Measurements from ENCODE around the gene PLG. TPM values are rescaled to one million over a fixed set of nuclear protein-coding genes. Genes with fewer than 3 reads are reported as not detected.
"Not testable (repeated sequence)": the region's sequence is repeated elsewhere in the genome, so short reads cannot be mapped to it uniquely, and the experiment has no call there.

The PLG gene
- total RNA-seq, 4 donors from 2014 or later, result not detected

- 29% methylated on average over 35 of the region's 42 CpGs; no CpG with 5 or more reads in 1 of the 2 donors for WGBS, 2 donors (ENCODE audit: low coverage in 1 of 2)
- Histone ChIP-seq H3K36me3 (no peaks in the 10 kb centered on the region), H3K9me3 (no peaks in the 10 kb centered on the region), H3K27ac (no peak overlapping the region), H3K4me1 (no peaks in the 10 kb centered on the region), H3K27me3 (peaks cover 7% of the 10 kb centered on the region), H3K4me3 (no peak overlapping the region)
- in situ Hi-C loops (cut with MboI; ENCODE audit: low pct_ligation_motif_present in 1 of 4, low pct_unique_long_range_greater_than_20kb in 1 of 4, low sequenced_read_pairs in 3 of 4), result no loop called here
- no peak for DNase-seq
- TF ChIP-seq EP300 (IDR thresholded peaks at IDR 0.05; ENCODE audit: low read depth) (no peak), CTCF (IDR thresholded peaks at IDR 0.05) (no peak), POLR2AphosphoS5 (IDR thresholded peaks at IDR 0.05) (no peak), POLR2A (IDR thresholded peaks at IDR 0.05) (no peak)
- intact Hi-C loops (cut with DNase I; ENCODE audit: low total_unique reads), result no loop called here
Observed at GRCh38 chr6:160678744-160679401, 23.2 kb upstream of the PLG start.

- intact Hi-C loops (cut with DNase I; ENCODE audit: low total_unique reads) (no loop called here), in situ Hi-C loops (cut with MboI; ENCODE audit: low pct_ligation_motif_present in 1 of 4, low pct_unique_long_range_greater_than_20kb in 1 of 4, low sequenced_read_pairs in 3 of 4) (no loop called here)
- Histone ChIP-seq H3K36me3 (no peaks in the 10 kb centered on the region), H3K4me1 (no peaks in the 10 kb centered on the region), H3K9me3 (no peaks in the 10 kb centered on the region), H3K27ac (no peak overlapping the region), H3K4me3 (no peak overlapping the region), H3K27me3 (peaks cover 7% of the 10 kb centered on the region)
- 35 to 55% methylated on average over 4 to 13 of the region's 14 CpGs for WGBS, 2 donors (ENCODE audit: low coverage in 1 of 2)
- no peak for DNase-seq
- TF ChIP-seq POLR2AphosphoS5 (IDR thresholded peaks at IDR 0.05), result no peak
- TF ChIP-seq POLR2A (IDR thresholded peaks at IDR 0.05), result no peak
- no peak for TF ChIP-seq CTCF (IDR thresholded peaks at IDR 0.05)
- TF ChIP-seq EP300 (IDR thresholded peaks at IDR 0.05; ENCODE audit: low read depth), result no peak
Observed at GRCh38 chr6:160679402-160679769, 22.7 kb upstream of the PLG start.

- whole genome bisulfite sequencing, 2 donors (ENCODE audit: low coverage in 1 of 2), result 82% methylated on average over 32 of the region's 32 CpGs; no CpG with 5 or more reads in 1 of the 2 donors
- H3K4me3 ChIP-seq; H3K4me1 ChIP-seq; in situ Hi-C loops (cut with MboI; ENCODE audit: low pct_ligation_motif_present in 1 of 4, low pct_unique_long_range_greater_than_20kb in 1 of 4, low sequenced_read_pairs in 3 of 4); DNase-seq; H3K27me3 ChIP-seq; H3K27ac ChIP-seq; intact Hi-C loops (cut with DNase I; ENCODE audit: low total_unique reads); H3K9me3 ChIP-seq; H3K36me3 ChIP-seq: not testable (repeated sequence)
Observed at GRCh38 chr6:160685101-160685761, 16.8 kb upstream of the PLG start.

- Histone ChIP-seq H3K4me3 (no peak overlapping the region), H3K27me3 (no peaks in the 10 kb centered on the region), H3K27ac (no peak overlapping the region), H3K9me3 (no peaks in the 10 kb centered on the region), H3K4me1 (no peaks in the 10 kb centered on the region), H3K36me3 (no peaks in the 10 kb centered on the region)
- DNase-seq, result no peak
- in situ Hi-C loops (cut with MboI; ENCODE audit: low pct_ligation_motif_present in 1 of 4, low pct_unique_long_range_greater_than_20kb in 1 of 4, low sequenced_read_pairs in 3 of 4), result no loop called here
- TF ChIP-seq CTCF (IDR thresholded peaks at IDR 0.05) (no peak), EP300 (IDR thresholded peaks at IDR 0.05; ENCODE audit: low read depth) (no peak), POLR2AphosphoS5 (IDR thresholded peaks at IDR 0.05) (no peak), POLR2A (IDR thresholded peaks at IDR 0.05) (no peak)
- intact Hi-C loops (cut with DNase I; ENCODE audit: low total_unique reads), result no loop called here
- WGBS, 2 donors (ENCODE audit: low coverage in 1 of 2), result 38 to 80% methylated on average over 1 to 5 of the region's 5 CpGs
Observed at GRCh38 chr6:160685762-160686450, 16.1 kb upstream of the PLG start.

Measured in transverse colon (tissue), 4 donors.